ENCODE measurements around the gene RRAGB.

Gene RRAGB, protein sequence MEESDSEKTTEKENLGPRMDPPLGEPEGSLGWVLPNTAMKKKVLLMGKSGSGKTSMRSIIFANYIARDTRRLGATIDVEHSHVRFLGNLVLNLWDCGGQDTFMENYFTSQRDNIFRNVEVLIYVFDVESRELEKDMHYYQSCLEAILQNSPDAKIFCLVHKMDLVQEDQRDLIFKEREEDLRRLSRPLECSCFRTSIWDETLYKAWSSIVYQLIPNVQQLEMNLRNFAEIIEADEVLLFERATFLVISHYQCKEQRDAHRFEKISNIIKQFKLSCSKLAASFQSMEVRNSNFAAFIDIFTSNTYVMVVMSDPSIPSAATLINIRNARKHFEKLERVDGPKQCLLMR

DNA sequence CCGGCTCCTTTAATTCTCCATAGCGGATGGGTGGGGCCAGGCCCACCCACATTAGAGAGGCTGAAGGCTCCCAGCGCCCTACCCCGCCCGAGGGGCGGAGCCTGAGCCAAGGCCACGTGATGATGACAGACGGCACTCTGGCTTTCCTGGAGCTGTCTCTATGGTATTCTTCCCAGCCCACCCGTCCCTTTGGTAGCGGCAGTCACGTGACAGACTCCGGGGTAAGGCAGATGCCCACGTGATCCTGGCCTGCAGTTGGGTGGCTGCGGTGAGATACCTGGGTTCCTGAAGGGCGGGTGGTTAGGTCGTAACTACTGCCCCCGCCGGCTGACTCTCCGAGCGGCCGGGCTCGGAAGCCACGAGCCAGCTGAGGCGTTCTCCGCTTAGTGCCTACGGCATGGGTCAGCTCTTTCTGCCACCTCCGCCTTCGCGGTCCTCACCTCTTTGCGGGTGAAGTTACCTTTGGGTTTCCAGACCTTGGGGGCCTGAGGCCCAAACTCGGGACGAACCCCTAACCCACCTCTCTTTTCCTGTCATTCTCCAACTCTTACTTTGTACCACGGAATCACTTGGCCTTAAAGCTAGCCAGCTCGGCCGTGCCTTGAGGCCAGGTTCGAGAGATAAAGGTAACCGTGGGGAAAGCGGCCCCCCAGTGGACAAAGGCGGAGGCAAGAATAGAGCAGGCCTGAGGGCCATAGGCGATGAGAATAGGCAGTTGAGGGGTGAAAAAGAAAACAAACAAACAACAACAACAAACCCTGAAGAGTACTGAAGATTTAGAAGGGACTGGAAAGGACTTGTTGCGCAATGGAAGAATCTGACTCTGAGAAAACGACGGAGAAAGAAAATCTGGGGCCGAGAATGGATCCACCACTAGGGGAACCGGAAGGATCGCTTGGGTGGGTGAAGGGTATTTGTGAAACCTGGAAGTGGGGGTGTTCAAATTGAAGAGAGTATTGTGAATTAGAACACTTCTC is at the start of gene RRAGB:
Gene RRAGB, plus strand, starts transcription at position 229 of the 977 bp plus-strand sequence. Its CDS starts 579 bp downstream, at position 808.
- TF ChIP-seq, protein P1, sequence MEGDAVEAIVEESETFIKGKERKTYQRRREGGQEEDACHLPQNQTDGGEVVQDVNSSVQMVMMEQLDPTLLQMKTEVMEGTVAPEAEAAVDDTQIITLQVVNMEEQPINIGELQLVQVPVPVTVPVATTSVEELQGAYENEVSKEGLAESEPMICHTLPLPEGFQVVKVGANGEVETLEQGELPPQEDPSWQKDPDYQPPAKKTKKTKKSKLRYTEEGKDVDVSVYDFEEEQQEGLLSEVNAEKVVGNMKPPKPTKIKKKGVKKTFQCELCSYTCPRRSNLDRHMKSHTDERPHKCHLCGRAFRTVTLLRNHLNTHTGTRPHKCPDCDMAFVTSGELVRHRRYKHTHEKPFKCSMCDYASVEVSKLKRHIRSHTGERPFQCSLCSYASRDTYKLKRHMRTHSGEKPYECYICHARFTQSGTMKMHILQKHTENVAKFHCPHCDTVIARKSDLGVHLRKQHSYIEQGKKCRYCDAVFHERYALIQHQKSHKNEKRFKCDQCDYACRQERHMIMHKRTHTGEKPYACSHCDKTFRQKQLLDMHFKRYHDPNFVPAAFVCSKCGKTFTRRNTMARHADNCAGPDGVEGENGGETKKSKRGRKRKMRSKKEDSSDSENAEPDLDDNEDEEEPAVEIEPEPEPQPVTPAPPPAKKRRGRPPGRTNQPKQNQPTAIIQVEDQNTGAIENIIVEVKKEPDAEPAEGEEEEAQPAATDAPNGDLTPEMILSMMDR (IDR thresholded peaks at IDR 0.05): peak; percentile 66

DNA sequence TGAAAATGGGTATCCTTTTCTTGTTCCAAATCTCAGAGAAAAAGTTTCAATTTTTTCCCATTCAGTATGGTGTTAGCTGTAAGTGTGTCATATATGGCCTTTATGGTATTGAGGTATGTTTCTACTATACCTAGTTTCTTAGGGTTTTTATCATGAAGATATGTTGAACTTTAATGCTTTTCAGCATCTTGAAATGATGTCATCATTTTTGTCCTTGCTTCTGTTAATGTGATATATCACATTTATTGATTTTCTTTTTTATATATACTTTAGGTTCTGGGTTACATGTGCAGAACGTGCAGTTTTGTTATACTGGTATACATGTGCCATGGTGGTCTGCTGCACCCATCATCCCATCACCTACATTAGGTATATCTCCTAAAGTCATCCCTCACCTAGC is 49.5 kb upstream of the RRAGB start:
- TF ChIP-seq, protein P1 (IDR thresholded peaks at IDR 0.05): no peak

- TF ChIP-seq, protein P1 (IDR thresholded peaks at IDR 0.05): no peak
These were observed 22.1 kb upstream of the RRAGB start for GRCh38 chrX:55695227-55696018.

DNA sequence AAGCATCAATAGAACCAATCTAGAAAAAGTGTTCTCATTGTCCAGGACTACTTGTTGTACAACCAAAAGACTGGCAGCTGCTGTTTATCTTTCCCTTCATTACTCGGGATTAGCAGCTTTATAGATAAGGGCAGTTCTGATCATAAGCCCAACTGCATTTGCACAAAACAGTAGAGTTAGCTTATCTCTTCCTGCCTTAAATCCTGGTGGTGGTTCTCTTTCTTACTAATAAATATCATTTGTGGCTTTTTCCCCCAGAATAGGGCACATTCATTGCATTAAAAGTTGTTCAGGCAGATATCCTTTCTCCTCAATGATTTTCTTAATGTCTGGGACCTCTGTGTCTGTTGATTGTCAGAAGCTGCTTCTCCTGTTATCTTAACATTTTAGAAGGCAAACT is 20.2 kb upstream of the RRAGB start:
- TF ChIP-seq, protein P1 (IDR thresholded peaks at IDR 0.05): no peak

DNA sequence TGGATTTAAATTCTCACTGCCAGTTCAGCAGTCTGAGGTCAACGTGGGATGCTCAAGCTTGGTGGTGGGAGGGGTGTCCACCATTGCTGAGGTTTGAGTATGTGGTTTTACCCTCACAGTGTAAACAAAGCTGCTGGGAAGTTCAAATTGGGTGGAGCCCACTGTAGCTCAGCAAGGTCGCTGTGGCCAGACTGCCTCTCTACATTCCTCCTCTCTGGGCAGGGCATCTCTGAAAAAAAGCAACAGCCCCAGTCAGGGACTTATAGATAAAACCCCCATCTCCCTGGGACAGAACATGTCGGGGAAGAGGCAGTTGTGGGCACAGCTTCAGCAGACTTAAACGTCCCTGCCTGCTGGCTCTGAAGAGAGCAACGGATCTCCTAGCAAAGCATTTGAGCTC is 14.9 kb upstream of the RRAGB start:
- TF ChIP-seq, protein P1 (IDR thresholded peaks at IDR 0.05): no peak

DNA sequence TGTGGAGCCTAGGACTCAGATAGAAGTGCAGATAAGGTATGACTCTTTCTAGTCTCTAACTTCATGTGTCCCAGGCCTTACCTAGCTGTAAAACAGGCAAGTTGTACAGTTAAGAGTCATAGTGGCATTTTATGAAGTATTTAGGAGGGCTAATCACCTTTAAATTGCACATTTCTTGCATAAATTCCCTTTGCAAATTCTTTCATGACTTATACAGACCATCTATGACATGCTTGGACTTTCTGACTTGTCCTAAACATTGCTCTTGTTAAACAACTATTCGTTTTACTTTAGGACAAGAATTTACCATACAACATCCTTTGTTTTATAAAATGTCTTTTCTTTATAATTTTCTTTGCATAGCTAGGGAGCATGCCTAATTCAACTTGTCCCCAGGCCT is 7.8 kb upstream of the RRAGB start:
- TF ChIP-seq, protein P1 (IDR thresholded peaks at IDR 0.05): no peak

DNA sequence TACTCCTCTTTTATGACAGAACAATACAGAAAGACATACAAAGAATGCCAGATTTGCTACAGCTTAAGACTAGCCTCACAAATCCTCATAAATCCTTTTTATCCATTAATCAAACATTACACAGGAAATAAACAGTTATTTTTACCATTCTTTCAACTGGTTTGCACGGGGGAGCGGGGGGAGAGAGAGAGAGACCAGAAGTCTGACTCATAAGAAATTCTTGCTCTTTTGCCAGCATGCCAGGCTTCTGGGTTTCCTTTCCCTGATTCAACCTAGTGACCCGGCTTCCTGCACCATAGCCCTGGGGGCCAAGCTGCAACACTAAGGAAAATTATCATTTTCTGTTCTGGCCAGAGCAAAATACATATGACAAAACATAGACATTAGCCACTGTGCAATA is 6.8 kb upstream of the RRAGB start:
- TF ChIP-seq, protein P1 (IDR thresholded peaks at IDR 0.05): no peak

Measured in LNCAP (cell line).